MCF 10A (cell line): ENCODE data around the gene CUL3. TPM values are rescaled to one million over a fixed set of nuclear protein-coding genes. Genes with fewer than 3 reads are reported as not detected.

ENCODE experiments used
- BruUV-seq: library from RNA; stranded (reverse); fragments of 400-500 nt; replicated peaks from 2 replicates; lab custom pipeline; 2021; lab: Mats Ljungman, UMichigan
- CTCF ChIA-PET: fragments of 300-600 bp; sonication (Branson Sonifier 250); formaldehyde crosslinking; extraction: SDS; loops from one replicate; lab custom pipeline; 2021; ENCODE audit warnings: antibody characterized with exemption, inconsistent platforms; lab: Yijun Ruan, JAX
- POLR2A ChIA-PET: fragments of 300-600, 350-650 bp; sonication (Branson Sonifier 250); formaldehyde crosslinking; extraction: SDS; loops from one replicate; lab custom pipeline; 2020; ENCODE audit warnings: antibody characterized with exemption, inconsistent platforms; lab: Yijun Ruan, JAX
- DNase-seq: peaks from one replicate; pipeline ENCODE4 v3.0.0-alpha.2; 2018; ENCODE audit not compliant: unreplicated experiment
- H3K27ac Mint-ChIP-seq: one replicate; pipeline ENCODE4 v1.8.0; 2022; ENCODE audit warnings: mild to moderate bottlenecking, low read depth, mixed read lengths; ENCODE audit not compliant: unreplicated experiment
- H3K27me3 Mint-ChIP-seq: one replicate; pipeline ENCODE4 v1.8.0; 2022; ENCODE audit warnings: mixed read lengths; ENCODE audit not compliant: insufficient read depth, unreplicated experiment
- H3K36me3 Mint-ChIP-seq: one replicate; pipeline ENCODE4 v1.8.0; 2022; ENCODE audit warnings: mild to moderate bottlenecking, moderate library complexity, mixed read lengths; ENCODE audit not compliant: insufficient read depth, unreplicated experiment
- H3K4me1 Mint-ChIP-seq: one replicate; pipeline ENCODE4 v1.8.0; 2022; ENCODE audit warnings: mixed read lengths; ENCODE audit not compliant: insufficient read depth, unreplicated experiment
- H3K4me3 Mint-ChIP-seq: one replicate; pipeline ENCODE4 v1.8.0; 2022; ENCODE audit warnings: mild to moderate bottlenecking, moderate library complexity, mixed read lengths; ENCODE audit not compliant: unreplicated experiment
- H3K9me3 Mint-ChIP-seq: one replicate; pipeline ENCODE4 v1.8.0; 2022; ENCODE audit warnings: mixed read lengths; ENCODE audit not compliant: unreplicated experiment
- CTCF ChIP-seq: fragments of 200-600 bp; IDR thresholded peaks from one replicate; pipeline ENCODE4 v1.8.0; 2022; ENCODE audit warnings: antibody characterized with exemption, mild to moderate bottlenecking; ENCODE audit not compliant: unreplicated experiment
- intact Hi-C: fragments of 100-400 bp; cut with micrococcal nuclease; formaldehyde crosslinking; loops from 2 replicates; pipeline ENCODE4 v1.14.1; 2022
- total RNA-seq: library from RNA; stranded (reverse); gene quantifications from 2 replicates; pipeline ENCODE4 v1.2.3, GENCODE V29; 2022

CUL3 gene
- total RNA-seq, 1 experiment from 2014 or later: 65.5 TPM

GRCh38 chr2:224434618-224435017 is 150.5 kb downstream of the CUL3 start:
- CTCF ChIA-PET: no interaction called here
- Mint-ChIP-seq H3K4me1 (peaks cover 7% of the 10 kb centered on the region), H3K36me3 (no peaks in the 10 kb centered on the region), H3K27ac (no peak overlapping the region), H3K9me3 (peaks cover 7% of the 10 kb centered on the region), H3K4me3 (peak overlapping the region; percentile 8), H3K27me3 (no peaks in the 10 kb centered on the region)
- DNase-seq: no peak
- intact Hi-C loops: no loop called here
- no TSS peak for BruUV-seq
- POLR2A ChIA-PET: no interaction called here
- TF ChIP-seq CTCF: no peak

GRCh38 chr2:224433442-224433841 is 151.7 kb downstream of the CUL3 start:
- intact Hi-C loops: no loop called here
- H3K27ac Mint-ChIP-seq: no peak overlapping the region
- peaks cover 2% of the 10 kb centered on the region for H3K9me3 Mint-ChIP-seq
- no TSS peak for BruUV-seq
- POLR2A ChIA-PET: no interaction called here
- peaks cover 7% of the 10 kb centered on the region for H3K4me1 Mint-ChIP-seq
- H3K27me3 Mint-ChIP-seq: no peaks in the 10 kb centered on the region
- TF ChIP-seq CTCF: no peak
- no peak for DNase-seq
- H3K36me3 Mint-ChIP-seq: no peaks in the 10 kb centered on the region
- H3K4me3 Mint-ChIP-seq: no peak overlapping the region
- CTCF ChIA-PET: no interaction called here

GRCh38 chr2:224432003-224432579 is 153.1 kb downstream of the CUL3 start:
- BruUV-seq: no TSS peak

GRCh38 chr2:224429441-224429810 is 155.7 kb downstream of the CUL3 start:
- TF ChIP-seq CTCF: no peak
- DNase-seq: no peak
- BruUV-seq: no TSS peak
- intact Hi-C loops: no loop called here
- Mint-ChIP-seq H3K27ac (no peak overlapping the region), H3K4me3 (no peak overlapping the region), H3K9me3 (peaks cover 14% of the 10 kb centered on the region), H3K4me1 (peaks cover 7% of the 10 kb centered on the region), H3K27me3 (no peaks in the 10 kb centered on the region), H3K36me3 (no peaks in the 10 kb centered on the region)
- POLR2A ChIA-PET: no interaction called here
- CTCF ChIA-PET: interaction anchor here (0.6 kb wide), 2 partner anchors 49 to 58 kb away, joined by 3 read pairs; no protein-coding TSS in a partner anchor

More at GRCh38 chr2:224432003-224432579, 153.1 kb downstream of the CUL3 start:
- H3K9me3 Mint-ChIP-seq: no peaks in the 10 kb centered on the region
- no peaks in the 10 kb centered on the region for H3K27me3 Mint-ChIP-seq
- intact Hi-C loops: no loop called here
- ChIA-PET CTCF (interaction anchor here (0.7 to 0.9 kb wide), 3 partner anchors 33 to 321 kb away, joined by 3 to 9 read pairs (median 3); no protein-coding TSS in a partner anchor), POLR2A (interaction anchor here (0.5 kb wide), 1 partner anchor 207 kb away, joined by 3 read pairs; no protein-coding TSS in a partner anchor)
- H3K4me3 Mint-ChIP-seq: no peak overlapping the region
- no peaks in the 10 kb centered on the region for H3K36me3 Mint-ChIP-seq
- DNase-seq: no peak
- peaks cover 7% of the 10 kb centered on the region for H3K4me1 Mint-ChIP-seq
- no peak for TF ChIP-seq CTCF
- no peak overlapping the region for H3K27ac Mint-ChIP-seq
